GM23338 (cell line): ENCODE measurements around the gene PROCR.

ENCODE experiments used
- CTCF ChIP-seq, 2 experiments: fragments of 200-600 bp in 1 of 2; sonication (generic) in 1 of 2; conservative IDR thresholded peaks; 2 replicates each; pipeline versions ENCODE4 v1.5.1 to v1.6.1; 2016 to 2017; ENCODE audit warnings: antibody characterized with exemption in 2 of 2, low read depth in 2 of 2, mild to moderate bottlenecking in 2 of 2, moderate library complexity in 1 of 2
- EZH2 ChIP-seq: fragments of 200-600 bp; sonication (generic); IDR thresholded peaks from one replicate; pipeline ENCODE4 v1.8.0; 2017; ENCODE audit warnings: antibody characterized with exemption, mild to moderate bottlenecking, low read depth; ENCODE audit not compliant: unreplicated experiment
- EZH2phosphoT487 ChIP-seq: fragments of 200-600 bp; sonication (generic); IDR thresholded peaks from one replicate; pipeline ENCODE4 v1.8.1; 2018; ENCODE audit warnings: antibody characterized with exemption; ENCODE audit not compliant: unreplicated experiment
- JUNB ChIP-seq: IDR thresholded peaks from one replicate; pipeline ENCODE4 v1.6.1; 2016; ENCODE audit warnings: antibody characterized with exemption; ENCODE audit not compliant: unreplicated experiment
- NANOG ChIP-seq: IDR thresholded peaks from 2 replicates; pipeline ENCODE4 v1.6.1; 2016; ENCODE audit warnings: antibody characterized with exemption, borderline replicate concordance

GRCh38 chr20:35190556-35190955 is 18.7 kb downstream of the PROCR start:
- TF ChIP-seq CTCF (conservative IDR thresholded peaks at IDR 0.05; ENCODE audit: low read depth in 2 of 2) (no peak), EZH2 (no peak), NANOG (no peak), JUNB (no peak), EZH2phosphoT487 (no peak)
